GM12873 (cell line): ENCODE results near the gene PLEKHO2.

Experiments
- CTCF ChIP-seq: IDR thresholded peaks from 2 replicates; pipeline ENCODE4 v1.5.1; 2012; ENCODE audit warnings: low read depth, mild to moderate bottlenecking, moderate library complexity, low read length, control low read depth; ENCODE audit not compliant: insufficient read depth; ENCODE audit errors: missing control alignments

The PLEKHO2 gene

GRCh38 chr15:64864068-64864467, 22.4 kb downstream of the PLEKHO2 start:
- no peak for TF ChIP-seq CTCF

- no peak for TF ChIP-seq CTCF
These were observed 23.6 kb downstream of the PLEKHO2 start for GRCh38 chr15:64865126-64865997.

- no peak for TF ChIP-seq CTCF
These were observed 24.3 kb downstream of the PLEKHO2 start for GRCh38 chr15:64865998-64866520.

- no peak for TF ChIP-seq CTCF
These were observed 27.8 kb downstream of the PLEKHO2 start for GRCh38 chr15:64869501-64869900.

- no peak for TF ChIP-seq CTCF
These were observed 28.6 kb downstream of the PLEKHO2 start for GRCh38 chr15:64870353-64870752.

GRCh38 chr15:64875641-64876223, 34.0 kb downstream of the PLEKHO2 start:
- no peak for TF ChIP-seq CTCF

- TF ChIP-seq CTCF: no peak
These were observed 35.7 kb downstream of the PLEKHO2 start for GRCh38 chr15:64877435-64877834.
